Measurements from ENCODE around the gene CYB5R3. TPM values are rescaled to one million over a fixed set of nuclear protein-coding genes. Genes with fewer than 3 reads are reported as not detected.
A peak's percentile ranks its signal among the peaks of the same experiment; 100 is the strongest.

Gene CYB5R3
- total RNA-seq, 1 donor: 84.3 TPM

- Histone ChIP-seq H4K20me1 (ENCODE audit: insufficient read depth, low read length) (peaks cover 42% of the 10 kb centered on the region), H2AFZ (ENCODE audit: low read length) (peak overlapping the region; percentile 76), H3K27ac (ENCODE audit: low read depth, low read length) (peak overlapping the region; percentile 100), H3K27me3 (ENCODE audit: insufficient read depth, low read length) (no peaks in the 10 kb centered on the region), H3K4me2 (ENCODE audit: insufficient read depth, low read length) (peak overlapping the region; percentile 98), H3K9me3 (ENCODE audit: low read depth, low read length) (no peaks in the 10 kb centered on the region), H3K79me2 (ENCODE audit: insufficient read depth, low read length) (peaks cover 51% of the 10 kb centered on the region), H3K4me1 (ENCODE audit: insufficient read depth, low read length) (peaks cover 50% of the 10 kb centered on the region), H3K36me3 (ENCODE audit: insufficient read depth, low read length) (peaks cover 14% of the 10 kb centered on the region), H3K4me3 (ENCODE audit: insufficient read depth, low read length) (peak overlapping the region; percentile 83)
- peak; percentile 62 for DNase-seq (ENCODE audit: insufficient read length, low spot score, missing footprints)
- TF ChIP-seq, protein P1, sequence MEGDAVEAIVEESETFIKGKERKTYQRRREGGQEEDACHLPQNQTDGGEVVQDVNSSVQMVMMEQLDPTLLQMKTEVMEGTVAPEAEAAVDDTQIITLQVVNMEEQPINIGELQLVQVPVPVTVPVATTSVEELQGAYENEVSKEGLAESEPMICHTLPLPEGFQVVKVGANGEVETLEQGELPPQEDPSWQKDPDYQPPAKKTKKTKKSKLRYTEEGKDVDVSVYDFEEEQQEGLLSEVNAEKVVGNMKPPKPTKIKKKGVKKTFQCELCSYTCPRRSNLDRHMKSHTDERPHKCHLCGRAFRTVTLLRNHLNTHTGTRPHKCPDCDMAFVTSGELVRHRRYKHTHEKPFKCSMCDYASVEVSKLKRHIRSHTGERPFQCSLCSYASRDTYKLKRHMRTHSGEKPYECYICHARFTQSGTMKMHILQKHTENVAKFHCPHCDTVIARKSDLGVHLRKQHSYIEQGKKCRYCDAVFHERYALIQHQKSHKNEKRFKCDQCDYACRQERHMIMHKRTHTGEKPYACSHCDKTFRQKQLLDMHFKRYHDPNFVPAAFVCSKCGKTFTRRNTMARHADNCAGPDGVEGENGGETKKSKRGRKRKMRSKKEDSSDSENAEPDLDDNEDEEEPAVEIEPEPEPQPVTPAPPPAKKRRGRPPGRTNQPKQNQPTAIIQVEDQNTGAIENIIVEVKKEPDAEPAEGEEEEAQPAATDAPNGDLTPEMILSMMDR (IDR thresholded peaks at IDR 0.05; ENCODE audit: extremely low read depth, low read depth, low read length): no peak
Measured at GRCh38 chr22:42613872-42614301, 35.3 kb downstream of the CYB5R3 start.

DNA sequence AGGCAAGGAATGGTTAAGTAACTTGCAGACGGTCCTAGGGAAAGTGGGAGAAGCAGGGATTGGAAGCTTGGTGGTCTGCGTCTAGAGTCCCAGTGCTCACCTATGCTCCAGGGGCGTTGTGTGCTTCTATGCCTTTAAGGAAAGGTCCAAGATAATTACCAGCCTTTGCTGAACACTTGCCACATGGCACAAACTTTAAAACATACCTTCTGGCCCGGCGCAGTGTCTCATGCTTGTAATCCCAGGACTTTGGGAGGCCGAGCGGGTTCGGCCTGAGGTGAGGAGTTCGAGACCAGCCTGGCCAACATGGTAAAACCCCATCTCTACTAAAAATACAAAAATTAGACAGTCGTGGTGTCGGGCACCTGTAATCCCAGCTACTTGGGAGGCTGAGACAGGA, 36.9 kb downstream of the CYB5R3 start:
- Histone ChIP-seq H3K4me3 (ENCODE audit: insufficient read depth, low read length) (no peak overlapping the region), H3K79me2 (ENCODE audit: insufficient read depth, low read length) (peaks cover 64% of the 10 kb centered on the region), H2AFZ (ENCODE audit: low read length) (no peak overlapping the region), H3K4me1 (ENCODE audit: insufficient read depth, low read length) (peaks cover 51% of the 10 kb centered on the region), H3K9me3 (ENCODE audit: low read depth, low read length) (no peaks in the 10 kb centered on the region), H3K36me3 (ENCODE audit: insufficient read depth, low read length) (peaks cover 14% of the 10 kb centered on the region), H3K4me2 (ENCODE audit: insufficient read depth, low read length) (peak overlapping the region; percentile 98), H3K27me3 (ENCODE audit: insufficient read depth, low read length) (no peaks in the 10 kb centered on the region), H4K20me1 (ENCODE audit: insufficient read depth, low read length) (peaks cover 50% of the 10 kb centered on the region), H3K27ac (ENCODE audit: low read depth, low read length) (no peak overlapping the region)
- TF ChIP-seq, protein P1 (IDR thresholded peaks at IDR 0.05; ENCODE audit: extremely low read depth, low read depth, low read length): no peak
- DNase-seq (ENCODE audit: insufficient read length, low spot score, missing footprints): no peak

GRCh38 chr22:42611051-42611450, 38.1 kb downstream of the CYB5R3 start:
- Histone ChIP-seq H3K4me1 (ENCODE audit: insufficient read depth, low read length) (peaks cover 43% of the 10 kb centered on the region), H4K20me1 (ENCODE audit: insufficient read depth, low read length) (peaks cover 57% of the 10 kb centered on the region), H3K9me3 (ENCODE audit: low read depth, low read length) (no peaks in the 10 kb centered on the region), H3K36me3 (ENCODE audit: insufficient read depth, low read length) (peaks cover 14% of the 10 kb centered on the region), H2AFZ (ENCODE audit: low read length) (no peak overlapping the region), H3K27me3 (ENCODE audit: insufficient read depth, low read length) (no peaks in the 10 kb centered on the region), H3K27ac (ENCODE audit: low read depth, low read length) (no peak overlapping the region), H3K4me3 (ENCODE audit: insufficient read depth, low read length) (no peak overlapping the region), H3K4me2 (ENCODE audit: insufficient read depth, low read length) (no peak overlapping the region), H3K79me2 (ENCODE audit: insufficient read depth, low read length) (peaks cover 77% of the 10 kb centered on the region)
- TF ChIP-seq, protein P1 (IDR thresholded peaks at IDR 0.05; ENCODE audit: extremely low read depth, low read depth, low read length): no peak
- peak; percentile 42 for DNase-seq (ENCODE audit: insufficient read length, low spot score, missing footprints)

GRCh38 chr22:42610186-42610585, 39.0 kb downstream of the CYB5R3 start:
- TF ChIP-seq, protein P1 (IDR thresholded peaks at IDR 0.05; ENCODE audit: extremely low read depth, low read depth, low read length): no peak
- H3K27me3 ChIP-seq (ENCODE audit: insufficient read depth, low read length): no peaks in the 10 kb centered on the region
- peaks cover 39% of the 10 kb centered on the region for H3K4me1 ChIP-seq (ENCODE audit: insufficient read depth, low read length)
- H3K4me3 ChIP-seq (ENCODE audit: insufficient read depth, low read length): no peak overlapping the region
- no peak overlapping the region for H3K4me2 ChIP-seq (ENCODE audit: insufficient read depth, low read length)
- peaks cover 85% of the 10 kb centered on the region for H3K79me2 ChIP-seq (ENCODE audit: insufficient read depth, low read length)
- no peaks in the 10 kb centered on the region for H3K9me3 ChIP-seq (ENCODE audit: low read depth, low read length)
- peak overlapping the region; percentile 23 for H3K27ac ChIP-seq (ENCODE audit: low read depth, low read length)
- peaks cover 63% of the 10 kb centered on the region for H4K20me1 ChIP-seq (ENCODE audit: insufficient read depth, low read length)
- no peak for DNase-seq (ENCODE audit: insufficient read length, low spot score, missing footprints)
- H3K36me3 ChIP-seq (ENCODE audit: insufficient read depth, low read length): peaks cover 19% of the 10 kb centered on the region
- H2AFZ ChIP-seq (ENCODE audit: low read length): no peak overlapping the region
